PC-9 (cell line): Measurements from ENCODE around the gene PATJ.

Experiments
- EZH2 ChIP-seq: fragments of 200-600 bp; sonication (generic); IDR thresholded peaks from 2 replicates; pipeline ENCODE4 v1.8.0; 2017; ENCODE audit warnings: antibody characterized with exemption, low read depth
- TF ChIP-seq, protein P1 (sequence below): fragments of 200-600 bp; sonication (generic); conservative IDR thresholded peaks from 2 replicates; pipeline ENCODE4 v1.6.1; 2017; ENCODE audit warnings: mixed run types, antibody characterized with exemption, mild to moderate bottlenecking, moderate library complexity

DNA sequence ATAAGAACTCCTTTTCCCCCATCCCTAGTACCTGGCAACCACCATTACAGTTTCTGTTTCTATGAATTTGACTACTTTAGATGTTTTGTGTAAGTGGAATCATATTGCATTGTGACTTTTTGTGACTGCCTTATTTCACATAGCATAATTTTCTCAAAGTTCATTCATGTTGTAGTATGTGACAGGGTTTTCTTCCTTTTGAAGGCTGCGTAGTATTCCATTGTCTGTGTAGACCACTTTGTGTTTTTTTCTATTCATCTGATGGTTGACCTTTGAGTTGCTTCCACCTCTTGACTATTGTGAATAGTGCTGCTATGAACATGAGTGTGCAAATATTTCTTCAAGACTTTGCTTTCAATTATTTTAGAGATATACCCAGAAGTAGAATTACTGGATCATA lies 226.6 kb downstream of the PATJ start:
- TF ChIP-seq, protein P1, sequence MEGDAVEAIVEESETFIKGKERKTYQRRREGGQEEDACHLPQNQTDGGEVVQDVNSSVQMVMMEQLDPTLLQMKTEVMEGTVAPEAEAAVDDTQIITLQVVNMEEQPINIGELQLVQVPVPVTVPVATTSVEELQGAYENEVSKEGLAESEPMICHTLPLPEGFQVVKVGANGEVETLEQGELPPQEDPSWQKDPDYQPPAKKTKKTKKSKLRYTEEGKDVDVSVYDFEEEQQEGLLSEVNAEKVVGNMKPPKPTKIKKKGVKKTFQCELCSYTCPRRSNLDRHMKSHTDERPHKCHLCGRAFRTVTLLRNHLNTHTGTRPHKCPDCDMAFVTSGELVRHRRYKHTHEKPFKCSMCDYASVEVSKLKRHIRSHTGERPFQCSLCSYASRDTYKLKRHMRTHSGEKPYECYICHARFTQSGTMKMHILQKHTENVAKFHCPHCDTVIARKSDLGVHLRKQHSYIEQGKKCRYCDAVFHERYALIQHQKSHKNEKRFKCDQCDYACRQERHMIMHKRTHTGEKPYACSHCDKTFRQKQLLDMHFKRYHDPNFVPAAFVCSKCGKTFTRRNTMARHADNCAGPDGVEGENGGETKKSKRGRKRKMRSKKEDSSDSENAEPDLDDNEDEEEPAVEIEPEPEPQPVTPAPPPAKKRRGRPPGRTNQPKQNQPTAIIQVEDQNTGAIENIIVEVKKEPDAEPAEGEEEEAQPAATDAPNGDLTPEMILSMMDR, result no peak
- no peak for TF ChIP-seq EZH2
